ENCODE data around the gene CAMK2G.

GRCh38 chr10:73791871-73792400 is 82.4 kb downstream of the CAMK2G start:
- TF ChIP-seq REST (IDR thresholded peaks at IDR 0.05; ENCODE audit: insufficient read depth in 1 of 2, low read depth in 2 of 2, low read length in 2 of 2): no peak
- TF ChIP-seq POLR2AphosphoS5 (IDR thresholded peaks at IDR 0.05; ENCODE audit: low read depth, low read length): no peak
- no peak for TF ChIP-seq SIN3A (IDR thresholded peaks at IDR 0.05; ENCODE audit: borderline replicate concordance, insufficient read depth, low read length)
- no peak for TF ChIP-seq FOXP2 (optimal IDR thresholded peaks at IDR 0.05; ENCODE audit: borderline replicate concordance, extremely low read depth, extremely low read length, insufficient read depth)
- no peak for TF ChIP-seq TAF1 (IDR thresholded peaks at IDR 0.05; ENCODE audit: borderline replicate concordance, insufficient read depth, low read length)
